ENCODE measurements around the gene IGFBP1. TPM values are rescaled to one million over a fixed set of nuclear protein-coding genes. Genes with fewer than 3 reads are reported as not detected.
A peak's percentile ranks its signal among the peaks of the same experiment; 100 is the strongest.

Gene IGFBP1
- total and polyA plus RNA-seq, 2 of the 13 experiments (the other 11 are each of a cell fraction or from before 2014, with no cell fraction given), result 5.4 to 885 TPM

- TF ChIP-seq ZNF33A (CRISPR knock-in tag; IDR thresholded peaks at IDR 0.05; ENCODE audit: borderline replicate concordance), result no peak
- peak; percentile 18 for TF ChIP-seq CBX1 (IDR thresholded peaks at IDR 0.05; ENCODE audit: low read depth)
- 0 out of 2 replicates have a peak, but pooled peaks have one; percentile 17 for TF ChIP-seq HOMEZ (CRISPR knock-in tag; IDR thresholded peaks at IDR 0.05; ENCODE audit: low read depth)
- peak; percentile 83 for TF ChIP-seq CCDC6 (CRISPR knock-in tag; IDR thresholded peaks at IDR 0.05)
- TF ChIP-seq NPAS2 (CRISPR knock-in tag; IDR thresholded peaks at IDR 0.05; ENCODE audit: borderline replicate concordance), result peak; percentile 40; the same call in 1 of the 2 replicates
- TF ChIP-seq ZNF619 (CRISPR knock-in tag; IDR thresholded peaks at IDR 0.05), result peak; percentile 93
- TF ChIP-seq, protein P1, sequence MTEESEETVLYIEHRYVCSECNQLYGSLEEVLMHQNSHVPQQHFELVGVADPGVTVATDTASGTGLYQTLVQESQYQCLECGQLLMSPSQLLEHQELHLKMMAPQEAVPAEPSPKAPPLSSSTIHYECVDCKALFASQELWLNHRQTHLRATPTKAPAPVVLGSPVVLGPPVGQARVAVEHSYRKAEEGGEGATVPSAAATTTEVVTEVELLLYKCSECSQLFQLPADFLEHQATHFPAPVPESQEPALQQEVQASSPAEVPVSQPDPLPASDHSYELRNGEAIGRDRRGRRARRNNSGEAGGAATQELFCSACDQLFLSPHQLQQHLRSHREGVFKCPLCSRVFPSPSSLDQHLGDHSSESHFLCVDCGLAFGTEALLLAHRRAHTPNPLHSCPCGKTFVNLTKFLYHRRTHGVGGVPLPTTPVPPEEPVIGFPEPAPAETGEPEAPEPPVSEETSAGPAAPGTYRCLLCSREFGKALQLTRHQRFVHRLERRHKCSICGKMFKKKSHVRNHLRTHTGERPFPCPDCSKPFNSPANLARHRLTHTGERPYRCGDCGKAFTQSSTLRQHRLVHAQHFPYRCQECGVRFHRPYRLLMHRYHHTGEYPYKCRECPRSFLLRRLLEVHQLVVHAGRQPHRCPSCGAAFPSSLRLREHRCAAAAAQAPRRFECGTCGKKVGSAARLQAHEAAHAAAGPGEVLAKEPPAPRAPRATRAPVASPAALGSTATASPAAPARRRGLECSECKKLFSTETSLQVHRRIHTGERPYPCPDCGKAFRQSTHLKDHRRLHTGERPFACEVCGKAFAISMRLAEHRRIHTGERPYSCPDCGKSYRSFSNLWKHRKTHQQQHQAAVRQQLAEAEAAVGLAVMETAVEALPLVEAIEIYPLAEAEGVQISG (CRISPR knock-in tag; IDR thresholded peaks at IDR 0.05), result no peak; the same call in 1 of the 2 replicates
- no peak for TF ChIP-seq ZSCAN9 (CRISPR knock-in tag; IDR thresholded peaks at IDR 0.05; ENCODE audit: borderline replicate concordance)
- TF ChIP-seq MEF2D (CRISPR knock-in tag; IDR thresholded peaks at IDR 0.05), result no peak
- peak; percentile 62; the same call in 1 of the 2 replicates for TF ChIP-seq NFKB2 (CRISPR knock-in tag; IDR thresholded peaks at IDR 0.05; ENCODE audit: borderline replicate concordance)
- no peak; the same call in 1 of the 2 replicates for TF ChIP-seq CAMTA2 (CRISPR knock-in tag; IDR thresholded peaks at IDR 0.05; ENCODE audit: borderline replicate concordance)
- peak; percentile 35; the same call in 1 of the 2 replicates for TF ChIP-seq REXO4 (CRISPR knock-in tag; IDR thresholded peaks at IDR 0.05; ENCODE audit: borderline replicate concordance)
- no peak for TF ChIP-seq TSC22D2 (CRISPR knock-in tag; IDR thresholded peaks at IDR 0.05; ENCODE audit: borderline replicate concordance)
- no peak; the same call in none of the 2 replicates for TF ChIP-seq ZC3H13 (CRISPR knock-in tag; IDR thresholded peaks at IDR 0.05)
- TF ChIP-seq ATRX (CRISPR knock-in tag; IDR thresholded peaks at IDR 0.05; ENCODE audit: borderline replicate concordance), result no peak
- TF ChIP-seq FOXP1 (IDR thresholded peaks at IDR 0.05), result no peak
- no peak for TF ChIP-seq FOXP1 (CRISPR knock-in tag; IDR thresholded peaks at IDR 0.05)
- TF ChIP-seq, protein P2, sequence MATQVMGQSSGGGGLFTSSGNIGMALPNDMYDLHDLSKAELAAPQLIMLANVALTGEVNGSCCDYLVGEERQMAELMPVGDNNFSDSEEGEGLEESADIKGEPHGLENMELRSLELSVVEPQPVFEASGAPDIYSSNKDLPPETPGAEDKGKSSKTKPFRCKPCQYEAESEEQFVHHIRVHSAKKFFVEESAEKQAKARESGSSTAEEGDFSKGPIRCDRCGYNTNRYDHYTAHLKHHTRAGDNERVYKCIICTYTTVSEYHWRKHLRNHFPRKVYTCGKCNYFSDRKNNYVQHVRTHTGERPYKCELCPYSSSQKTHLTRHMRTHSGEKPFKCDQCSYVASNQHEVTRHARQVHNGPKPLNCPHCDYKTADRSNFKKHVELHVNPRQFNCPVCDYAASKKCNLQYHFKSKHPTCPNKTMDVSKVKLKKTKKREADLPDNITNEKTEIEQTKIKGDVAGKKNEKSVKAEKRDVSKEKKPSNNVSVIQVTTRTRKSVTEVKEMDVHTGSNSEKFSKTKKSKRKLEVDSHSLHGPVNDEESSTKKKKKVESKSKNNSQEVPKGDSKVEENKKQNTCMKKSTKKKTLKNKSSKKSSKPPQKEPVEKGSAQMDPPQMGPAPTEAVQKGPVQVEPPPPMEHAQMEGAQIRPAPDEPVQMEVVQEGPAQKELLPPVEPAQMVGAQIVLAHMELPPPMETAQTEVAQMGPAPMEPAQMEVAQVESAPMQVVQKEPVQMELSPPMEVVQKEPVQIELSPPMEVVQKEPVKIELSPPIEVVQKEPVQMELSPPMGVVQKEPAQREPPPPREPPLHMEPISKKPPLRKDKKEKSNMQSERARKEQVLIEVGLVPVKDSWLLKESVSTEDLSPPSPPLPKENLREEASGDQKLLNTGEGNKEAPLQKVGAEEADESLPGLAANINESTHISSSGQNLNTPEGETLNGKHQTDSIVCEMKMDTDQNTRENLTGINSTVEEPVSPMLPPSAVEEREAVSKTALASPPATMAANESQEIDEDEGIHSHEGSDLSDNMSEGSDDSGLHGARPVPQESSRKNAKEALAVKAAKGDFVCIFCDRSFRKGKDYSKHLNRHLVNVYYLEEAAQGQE (IDR thresholded peaks at IDR 0.05; ENCODE audit: borderline replicate concordance in 1 of 2, low read depth in 1 of 2, low read length in 2 of 2), result no peak
- TF ChIP-seq ZFP36L1 (CRISPR knock-in tag; IDR thresholded peaks at IDR 0.05), result no peak; the same call in 1 of the 2 replicates
- peak; percentile 69; the same call in 1 of the 2 replicates for TF ChIP-seq ZNF275 (CRISPR knock-in tag; IDR thresholded peaks at IDR 0.05; ENCODE audit: borderline replicate concordance)
- TF ChIP-seq U2AF1 (optimal IDR thresholded peaks at IDR 0.05; ENCODE audit: low read depth, low read length), result no peak
Measured at GRCh38 chr7:45892407-45893035, 4.2 kb downstream of the IGFBP1 start (continued).

All from HepG2 (cell line).